Thyroid gland (tissue), 4 donors: ENCODE data around the gene BRAT1.

Experiments used
- POLR2A ChIP-seq, 2 donors: fragments of 450-650 bp; IDR thresholded peaks; one replicate each; pipeline ENCODE4 v1.6.1; 2017; ENCODE audit warnings: antibody characterized with exemption in 2 of 2, mild to moderate bottlenecking in 2 of 2, moderate library complexity in 1 of 2
- TF ChIP-seq, protein P1 (sequence below), 6 experiments: fragments of 200-600 bp in 3 of 6; fragments of 450-650 bp in 3 of 6; sonication (generic) in 3 of 6; IDR thresholded peaks; one replicate each; pipeline ENCODE4 v1.5.1; 2016 to 2019; ENCODE audit warnings: antibody characterized with exemption in 6 of 6, mild to moderate bottlenecking in 2 of 6, inconsistent platforms in 1 of 6, moderate library complexity in 1 of 6

- no peak for TF ChIP-seq POLR2A (IDR thresholded peaks at IDR 0.05)
- TF ChIP-seq, protein P1, sequence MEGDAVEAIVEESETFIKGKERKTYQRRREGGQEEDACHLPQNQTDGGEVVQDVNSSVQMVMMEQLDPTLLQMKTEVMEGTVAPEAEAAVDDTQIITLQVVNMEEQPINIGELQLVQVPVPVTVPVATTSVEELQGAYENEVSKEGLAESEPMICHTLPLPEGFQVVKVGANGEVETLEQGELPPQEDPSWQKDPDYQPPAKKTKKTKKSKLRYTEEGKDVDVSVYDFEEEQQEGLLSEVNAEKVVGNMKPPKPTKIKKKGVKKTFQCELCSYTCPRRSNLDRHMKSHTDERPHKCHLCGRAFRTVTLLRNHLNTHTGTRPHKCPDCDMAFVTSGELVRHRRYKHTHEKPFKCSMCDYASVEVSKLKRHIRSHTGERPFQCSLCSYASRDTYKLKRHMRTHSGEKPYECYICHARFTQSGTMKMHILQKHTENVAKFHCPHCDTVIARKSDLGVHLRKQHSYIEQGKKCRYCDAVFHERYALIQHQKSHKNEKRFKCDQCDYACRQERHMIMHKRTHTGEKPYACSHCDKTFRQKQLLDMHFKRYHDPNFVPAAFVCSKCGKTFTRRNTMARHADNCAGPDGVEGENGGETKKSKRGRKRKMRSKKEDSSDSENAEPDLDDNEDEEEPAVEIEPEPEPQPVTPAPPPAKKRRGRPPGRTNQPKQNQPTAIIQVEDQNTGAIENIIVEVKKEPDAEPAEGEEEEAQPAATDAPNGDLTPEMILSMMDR (IDR thresholded peaks at IDR 0.05) = no peak
Measured at GRCh38 chr7:2500701-2501100, 54.6 kb downstream of the BRAT1 start.
